Mesendoderm (in vitro differentiated cells): ENCODE results near the gene SOHLH2.
A peak's percentile ranks its signal among the peaks of the same experiment; 100 is the strongest.

ENCODE experiments used
- DNase-seq: peaks from one replicate; pipeline ENCODE4 v3.0.0; 2013
- H2AK5ac ChIP-seq: 2 replicates; pipeline ENCODE4 v1.6.1; 2013; ENCODE audit warnings: low read length, inconsistent platforms
- H2BK120ac ChIP-seq: 2 replicates; pipeline ENCODE4 v1.6.1; 2013; ENCODE audit warnings: low read depth, mild to moderate bottlenecking, low read length, moderate library complexity, mixed read lengths
- H2BK15ac ChIP-seq: replicated peaks from 2 replicates; pipeline ENCODE4 v1.6.1; 2013; ENCODE audit warnings: low read depth, mild to moderate bottlenecking, moderate library complexity
- H2BK5ac ChIP-seq: 2 replicates; pipeline ENCODE4 v1.6.1; 2013; ENCODE audit warnings: low read length, inconsistent platforms
- H3K18ac ChIP-seq: 2 replicates; pipeline ENCODE4 v1.6.1; 2013; ENCODE audit warnings: mild to moderate bottlenecking, low read length, mixed read lengths
- H3K23ac ChIP-seq: one replicate; pipeline ENCODE4 v1.6.1; 2013; ENCODE audit warnings: low read length
- H3K27ac ChIP-seq: 2 replicates; pipeline ENCODE4 v1.5.1; 2013; ENCODE audit warnings: low read depth, mild to moderate bottlenecking, inconsistent platforms, low read length, moderate library complexity
- H3K27me3 ChIP-seq: 2 replicates; pipeline ENCODE4 v1.6.1; 2013; ENCODE audit warnings: low read length, control low read depth, mild to moderate bottlenecking, inconsistent platforms; ENCODE audit not compliant: insufficient read depth, poor library complexity
- H3K36me3 ChIP-seq: 2 replicates; pipeline ENCODE4 v1.6.1; 2013; ENCODE audit warnings: low read length, inconsistent platforms; ENCODE audit not compliant: control insufficient read depth, insufficient read depth
- H3K4ac ChIP-seq: one replicate; pipeline ENCODE4 v1.6.1; 2013; ENCODE audit warnings: low read depth, mild to moderate bottlenecking, low read length, moderate library complexity
- H3K4me1 ChIP-seq: 2 replicates; pipeline ENCODE4 v1.6.1; 2013; ENCODE audit warnings: low read depth, low read length, inconsistent platforms; ENCODE audit not compliant: control insufficient read depth
- H3K4me2 ChIP-seq: 2 replicates; pipeline ENCODE4 v1.6.1; 2013; ENCODE audit warnings: low read length
- H3K4me3 ChIP-seq: 2 replicates; pipeline ENCODE4 v1.5.1; 2013; ENCODE audit warnings: mild to moderate bottlenecking, low read length
- H3K56ac ChIP-seq: one replicate; pipeline ENCODE4 v1.6.1; 2013; ENCODE audit warnings: low read length
- H3K79me1 ChIP-seq: 2 replicates; pipeline ENCODE4 v1.6.1; 2013; ENCODE audit warnings: low read length, inconsistent platforms
- H3K79me2 ChIP-seq: 2 replicates; pipeline ENCODE4 v1.6.1; 2013; ENCODE audit warnings: mild to moderate bottlenecking, low read length; ENCODE audit not compliant: control insufficient read depth, insufficient read depth
- H3K9ac ChIP-seq: 2 replicates; pipeline ENCODE4 v1.6.1; 2013; ENCODE audit warnings: low read length, inconsistent platforms
- H4K5ac ChIP-seq: one replicate; pipeline ENCODE4 v1.6.1; 2013; ENCODE audit warnings: low read length
- H4K8ac ChIP-seq: one replicate; pipeline ENCODE4 v1.6.1; 2013; ENCODE audit warnings: low read depth, mild to moderate bottlenecking, control low read depth, low read length, moderate library complexity
- WGBS: extraction: QIAGEN DNeasy Blood & Tissue Kit; methylation state at CpG from one replicate; pipeline ENCODE4 v1.1.7; 2013; ENCODE audit warnings: low lambda C conversion rate, missing lambda C conversion rate; ENCODE audit not compliant: insufficient coverage; ENCODE audit errors: extremely low coverage; 5-methylcytosine and 5-hydroxymethylcytosine counted together

Gene SOHLH2

GRCh38 chr13:36130552-36131221 lies 83.7 kb downstream of the SOHLH2 start:
- H3K23ac ChIP-seq, result peak overlapping the region; percentile 59
- peak overlapping the region; percentile 69 for H3K56ac ChIP-seq
- H2AK5ac ChIP-seq, result no peak overlapping the region
- no peaks in the 10 kb centered on the region for H3K36me3 ChIP-seq
- no peaks in the 10 kb centered on the region for H3K4me1 ChIP-seq
- no peak overlapping the region for H3K27ac ChIP-seq
- H3K4ac ChIP-seq, result no peak overlapping the region
- peaks cover 12% of the 10 kb centered on the region for H3K27me3 ChIP-seq
- peak overlapping the region; percentile 16 for H3K4me3 ChIP-seq
- no peaks in the 10 kb centered on the region for H3K79me1 ChIP-seq
- no peaks in the 10 kb centered on the region for H3K79me2 ChIP-seq
- H4K5ac ChIP-seq, result no peak overlapping the region
- no peak overlapping the region for H2BK15ac ChIP-seq
- H4K8ac ChIP-seq, result no peak overlapping the region
- H3K18ac ChIP-seq, result no peak overlapping the region
- H2BK5ac ChIP-seq, result no peak overlapping the region
- H3K4me2 ChIP-seq, result peak overlapping the region; percentile 61
- no CpG with 5 or more reads among the region's 61 CpGs for WGBS
- peak overlapping the region; percentile 31 for H3K9ac ChIP-seq
- DNase-seq, result peak; percentile 48
- no peak overlapping the region for H2BK120ac ChIP-seq

- peak overlapping the region; percentile 59 for H3K23ac ChIP-seq
- H4K5ac ChIP-seq, result no peak overlapping the region
- no peaks in the 10 kb centered on the region for H3K79me2 ChIP-seq
- no peak overlapping the region for H3K4me3 ChIP-seq
- peaks cover 12% of the 10 kb centered on the region for H3K27me3 ChIP-seq
- H3K4me1 ChIP-seq, result no peaks in the 10 kb centered on the region
- no peaks in the 10 kb centered on the region for H3K79me1 ChIP-seq
- H2AK5ac ChIP-seq, result no peak overlapping the region
- no peak for DNase-seq
- no peak overlapping the region for H2BK120ac ChIP-seq
- no peak overlapping the region for H2BK15ac ChIP-seq
- H3K4me2 ChIP-seq, result peak overlapping the region; percentile 61
- H3K56ac ChIP-seq, result peak overlapping the region; percentile 69
- no peak overlapping the region for H3K27ac ChIP-seq
- no peak overlapping the region for H4K8ac ChIP-seq
- no peak overlapping the region for H3K4ac ChIP-seq
- H3K18ac ChIP-seq, result no peak overlapping the region
- no peaks in the 10 kb centered on the region for H3K36me3 ChIP-seq
- H2BK5ac ChIP-seq, result no peak overlapping the region
- WGBS, result no CpG with 5 or more reads among the region's 13 CpGs
- H3K9ac ChIP-seq, result no peak overlapping the region
Measured at GRCh38 chr13:36130193-36130551, 84.2 kb downstream of the SOHLH2 start.

GRCh38 chr13:36129539-36129938 lies 84.8 kb downstream of the SOHLH2 start:
- no peaks in the 10 kb centered on the region for H3K79me1 ChIP-seq
- no peak overlapping the region for H3K9ac ChIP-seq
- no peak overlapping the region for H3K23ac ChIP-seq
- no peak overlapping the region for H2BK15ac ChIP-seq
- no peaks in the 10 kb centered on the region for H3K36me3 ChIP-seq
- H3K27ac ChIP-seq, result no peak overlapping the region
- no peak overlapping the region for H3K56ac ChIP-seq
- no peaks in the 10 kb centered on the region for H3K79me2 ChIP-seq
- no CpG with 5 or more reads among the region's 4 CpGs for WGBS
- no peak for DNase-seq
- H3K18ac ChIP-seq, result no peak overlapping the region
- H3K4me2 ChIP-seq, result no peak overlapping the region
- no peak overlapping the region for H3K4me3 ChIP-seq
- H2AK5ac ChIP-seq, result no peak overlapping the region
- no peaks in the 10 kb centered on the region for H3K4me1 ChIP-seq
- no peak overlapping the region for H4K8ac ChIP-seq
- H4K5ac ChIP-seq, result no peak overlapping the region
- H2BK5ac ChIP-seq, result no peak overlapping the region
- H3K4ac ChIP-seq, result no peak overlapping the region
- H2BK120ac ChIP-seq, result no peak overlapping the region
- H3K27me3 ChIP-seq, result peaks cover 12% of the 10 kb centered on the region

GRCh38 chr13:36126491-36126890 lies 87.9 kb downstream of the SOHLH2 start:
- no CpG with 5 or more reads among the region's 3 CpGs for WGBS
- H4K5ac ChIP-seq, result no peak overlapping the region
- no peak for DNase-seq

GRCh38 chr13:36125841-36126240 lies 88.5 kb downstream of the SOHLH2 start:
- Histone ChIP-seq H2BK5ac (no peak overlapping the region), H4K8ac (no peak overlapping the region), H3K18ac (no peak overlapping the region), H3K4me2 (no peak overlapping the region), H2BK120ac (no peak overlapping the region), H2BK15ac (no peak overlapping the region), H3K27ac (no peak overlapping the region), H3K56ac (no peak overlapping the region), H2AK5ac (no peak overlapping the region), H3K23ac (no peak overlapping the region), H3K36me3 (no peaks in the 10 kb centered on the region), H3K4ac (no peak overlapping the region), H3K27me3 (peaks cover 12% of the 10 kb centered on the region), H4K5ac (no peak overlapping the region), H3K79me1 (no peaks in the 10 kb centered on the region), H3K79me2 (no peaks in the 10 kb centered on the region), H3K4me1 (no peaks in the 10 kb centered on the region), H3K9ac (no peak overlapping the region), H3K4me3 (no peak overlapping the region)
- WGBS, result no CpG with 5 or more reads among the region's 28 CpGs
- DNase-seq, result no peak

More at GRCh38 chr13:36126491-36126890, 87.9 kb downstream of the SOHLH2 start:
- Histone ChIP-seq H2BK15ac (no peak overlapping the region), H2BK120ac (no peak overlapping the region), H3K4ac (no peak overlapping the region), H3K79me1 (no peaks in the 10 kb centered on the region), H3K18ac (no peak overlapping the region), H3K27me3 (peaks cover 12% of the 10 kb centered on the region), H3K56ac (no peak overlapping the region), H3K79me2 (no peaks in the 10 kb centered on the region), H3K4me2 (no peak overlapping the region), H2AK5ac (no peak overlapping the region), H3K36me3 (no peaks in the 10 kb centered on the region), H3K4me1 (no peaks in the 10 kb centered on the region), H3K23ac (no peak overlapping the region), H3K4me3 (no peak overlapping the region), H3K27ac (no peak overlapping the region), H2BK5ac (no peak overlapping the region), H4K8ac (no peak overlapping the region), H3K9ac (no peak overlapping the region)

- Histone ChIP-seq H4K8ac (no peak overlapping the region), H3K4me3 (no peak overlapping the region), H3K36me3 (no peaks in the 10 kb centered on the region), H2BK120ac (no peak overlapping the region), H3K4me2 (no peak overlapping the region), H2AK5ac (no peak overlapping the region), H4K5ac (no peak overlapping the region), H2BK5ac (no peak overlapping the region), H3K9ac (no peak overlapping the region), H3K79me2 (no peaks in the 10 kb centered on the region), H3K27ac (no peak overlapping the region), H2BK15ac (no peak overlapping the region), H3K4me1 (no peaks in the 10 kb centered on the region), H3K18ac (no peak overlapping the region), H3K23ac (no peak overlapping the region), H3K27me3 (peaks cover 1% of the 10 kb centered on the region), H3K4ac (no peak overlapping the region), H3K79me1 (no peaks in the 10 kb centered on the region), H3K56ac (no peak overlapping the region)
- WGBS, result no CpG with 5 or more reads among the region's 6 CpGs
- DNase-seq, result no peak
Measured at GRCh38 chr13:36124236-36124822, 90.0 kb downstream of the SOHLH2 start.
